Measurements from ENCODE around the gene HYAL3.

- TF ChIP-seq SUZ12 (IDR thresholded peaks at IDR 0.05; ENCODE audit: extremely low read depth, insufficient read depth, insufficient read length) (no peak), YY1 (IDR thresholded peaks at IDR 0.05; ENCODE audit: insufficient read depth, insufficient read length) (no peak), ZNF274 (IDR thresholded peaks at IDR 0.05; ENCODE audit: low read depth, low read length) (no peak)
Measured at GRCh38 chr3:50322115-50322385, 22.8 kb upstream of the HYAL3 start.
